ENCODE data around the gene ITGA6. TPM values are rescaled to one million over a fixed set of nuclear protein-coding genes. Genes with fewer than 3 reads are reported as not detected.

ITGA6 gene
- total and polyA plus RNA-seq, 2 experiments from 2014 or later: 32.9 to 124 TPM

GRCh38 chr2:172395503-172395902, 31.9 kb upstream of the ITGA6 start:
- Mint-ChIP-seq H3K4me1 (peaks cover 11% of the 10 kb centered on the region), H3K4me3 (no peak overlapping the region), H3K27me3 (ENCODE audit: insufficient read depth, low read depth, poor library complexity) (peaks cover 4% of the 10 kb centered on the region), H3K9me3 (no peaks in the 10 kb centered on the region), H3K36me3 (ENCODE audit: low read depth) (no peaks in the 10 kb centered on the region), H3K27ac (no peak overlapping the region)
- ATAC-seq (no peak), DNase-seq (ENCODE audit: low spot score) (no peak)
- Histone ChIP-seq H3K9me2 (ENCODE audit: insufficient read depth) (peaks cover 16% of the 10 kb centered on the region), H3K36me3 (ENCODE audit: insufficient read depth) (no peaks in the 10 kb centered on the region), H2AFZ (no peak overlapping the region), H3K79me2 (replicated peaks; ENCODE audit: insufficient read depth) (no peaks in the 10 kb centered on the region), H4K20me1 (replicated peaks; ENCODE audit: insufficient read depth) (no peaks in the 10 kb centered on the region), H3K4me1 (ENCODE audit: insufficient read depth) (peaks cover 3% of the 10 kb centered on the region; the same call in 1 of the 2 replicates), H3K4me3 (no peak overlapping the region), H3K27me3 (ENCODE audit: insufficient read depth) (no peaks in the 10 kb centered on the region), H3F3A (replicated peaks; ENCODE audit: low read depth) (no peaks in the 10 kb centered on the region), H3K4me2 (no peak overlapping the region), H3K27ac (ENCODE audit: low read depth) (no peak overlapping the region)
- TF ChIP-seq ZNF114 (CRISPR knock-in tag; IDR thresholded peaks at IDR 0.05) (no peak), CTCF (conservative IDR thresholded peaks at IDR 0.05; ENCODE audit: low read depth in 2 of 2) (no peak), REST (IDR thresholded peaks at IDR 0.05; ENCODE audit: unreplicated experiment) (no peak), EZH2 (IDR thresholded peaks at IDR 0.05; ENCODE audit: low read depth, unreplicated experiment) (no peak), CREB1 (CRISPR knock-in tag; IDR thresholded peaks at IDR 0.05; ENCODE audit: low read depth) (no peak), ZNF331 (CRISPR knock-in tag; IDR thresholded peaks at IDR 0.05; ENCODE audit: low read depth) (no peak), ZNF462 (CRISPR knock-in tag; IDR thresholded peaks at IDR 0.05) (no peak), POLR2AphosphoS5 (IDR thresholded peaks at IDR 0.05; ENCODE audit: low read depth) (no peak), ETS1 (IDR thresholded peaks at IDR 0.05) (no peak), NANOG (IDR thresholded peaks at IDR 0.05; ENCODE audit: borderline replicate concordance) (no peak), EZH2phosphoT487 (IDR thresholded peaks at IDR 0.05; ENCODE audit: unreplicated experiment) (no peak), STAT1 (IDR thresholded peaks at IDR 0.05; ENCODE audit: unreplicated experiment) (no peak), JUNB (IDR thresholded peaks at IDR 0.05; ENCODE audit: unreplicated experiment) (no peak)

All from GM23338 (cell line).